HEK293 (cell line): ENCODE results near the gene POLR1G.
A peak's percentile ranks its signal among the peaks of the same experiment; 100 is the strongest.

Experiments
- CTCF ChIA-PET: fragments of 350-600 bp; formaldehyde crosslinking; extraction: SDS; loops from one replicate; lab custom pipeline; 2021; ENCODE audit warnings: antibody characterized with exemption; lab: Yijun Ruan, JAX
- POLR2A ChIA-PET: fragments of 300-600 bp; formaldehyde crosslinking; extraction: SDS; loops from one replicate; lab custom pipeline; 2020; ENCODE audit warnings: antibody characterized with exemption, inconsistent platforms; lab: Yijun Ruan, JAX
- H3K27ac ChIP-seq: fragments of 200-500 bp; sonication (Bioruptor generic); 2 replicates; pipeline ENCODE4 v1.5.1; 2014; ENCODE audit warnings: low read depth, low read length, control low read depth, inconsistent platforms; ENCODE audit errors: extremely low read depth
- H3K36me3 ChIP-seq, 2 experiments: fragments of 200-500 bp in 1 of 2; sonication (Bioruptor generic) in 1 of 2; 1 replicate in 1 of 2; 2 replicates in 1 of 2; pipeline ENCODE4 v1.5.1; 2014 to 2017; ENCODE audit warnings: inconsistent platforms in 2 of 2, low read length in 2 of 2; ENCODE audit not compliant: control insufficient read depth in 2 of 2, insufficient read depth in 1 of 2
- H3K4me1 ChIP-seq: fragments of 200-500 bp; sonication (Bioruptor generic); 2 replicates; pipeline ENCODE4 v1.5.1; 2014; ENCODE audit warnings: mild to moderate bottlenecking, low read length, inconsistent platforms; ENCODE audit not compliant: control insufficient read depth, insufficient read depth
- H3K4me3 ChIP-seq: 2 replicates; pipeline ENCODE4 v1.5.1; 2011; ENCODE audit warnings: low read depth, mild to moderate bottlenecking, control low read depth, low read length, moderate library complexity
- H3K9me3 ChIP-seq: fragments of 200-500 bp; sonication (Bioruptor generic); 2 replicates; pipeline ENCODE4 v1.5.1; 2014; ENCODE audit warnings: low read depth, low read length, inconsistent platforms; ENCODE audit not compliant: control insufficient read depth, insufficient read depth
- AEBP2 ChIP-seq: fragments of 450-650 bp; formaldehyde crosslinking; IDR thresholded peaks from 2 replicates; pipeline ENCODE4 v1.5.1; 2016; ENCODE audit warnings: missing biosample characterization, missing genetic modification characterization, borderline replicate concordance
- ATF2 ChIP-seq: fragments of 450-650 bp; formaldehyde crosslinking; IDR thresholded peaks from 2 replicates; pipeline ENCODE4 v1.5.1; 2016; ENCODE audit warnings: missing biosample characterization, missing genetic modification characterization, low read depth
- BCL11A ChIP-seq: fragments of 450-650 bp; formaldehyde crosslinking; IDR thresholded peaks from 2 replicates; pipeline ENCODE4 v1.5.1; 2016; ENCODE audit warnings: low read depth, missing biosample characterization, missing genetic modification characterization
- BCL6B ChIP-seq: fragments of 450-650 bp; formaldehyde crosslinking; IDR thresholded peaks from 2 replicates; pipeline ENCODE4 v1.5.1; 2017; ENCODE audit warnings: missing biosample characterization, missing genetic modification characterization
- EGR2 ChIP-seq: fragments of 450-650 bp; formaldehyde crosslinking; IDR thresholded peaks from 2 replicates; pipeline ENCODE4 v1.5.1; 2016; ENCODE audit warnings: low read depth, missing biosample characterization, missing genetic modification characterization
- KLF16 ChIP-seq: fragments of 450-650 bp; formaldehyde crosslinking; IDR thresholded peaks from 2 replicates; pipeline ENCODE4 v1.5.1; 2017; ENCODE audit warnings: missing biosample characterization, missing genetic modification characterization
- MYNN ChIP-seq: fragments of 450-650 bp; formaldehyde crosslinking; IDR thresholded peaks from 2 replicates; pipeline ENCODE4 v1.5.1; 2016; ENCODE audit warnings: missing biosample characterization, missing genetic modification characterization, borderline replicate concordance
- OVOL3 ChIP-seq: fragments of 450-650 bp; formaldehyde crosslinking; IDR thresholded peaks from 2 replicates; pipeline ENCODE4 v1.5.1; 2016; ENCODE audit warnings: missing biosample characterization, missing genetic modification characterization
- RBAK ChIP-seq: fragments of 450-650 bp; formaldehyde crosslinking; IDR thresholded peaks from 2 replicates; pipeline ENCODE4 v1.5.1; 2016; ENCODE audit warnings: missing biosample characterization, missing genetic modification characterization
- REPIN1 ChIP-seq: fragments of 450-650 bp; formaldehyde crosslinking; IDR thresholded peaks from 2 replicates; pipeline ENCODE4 v1.5.1; 2017; ENCODE audit warnings: missing biosample characterization, missing genetic modification characterization, low read depth
- SP3 ChIP-seq: fragments of 450-650 bp; formaldehyde crosslinking; IDR thresholded peaks from 2 replicates; pipeline ENCODE4 v1.5.1; 2016; ENCODE audit warnings: missing biosample characterization, missing genetic modification characterization
- TRIM28 ChIP-seq: IDR thresholded peaks from 2 replicates; pipeline ENCODE4 v1.6.1; 2011; ENCODE audit warnings: low read length, control low read depth, borderline replicate concordance
- ZBTB17 ChIP-seq: fragments of 450-650 bp; formaldehyde crosslinking; IDR thresholded peaks from 2 replicates; pipeline ENCODE4 v1.5.1; 2016; ENCODE audit warnings: missing biosample characterization, missing genetic modification characterization
- ZFHX2 ChIP-seq: fragments of 450-650 bp; formaldehyde crosslinking; conservative IDR thresholded peaks from 2 replicates; pipeline ENCODE4 v1.5.1; 2016; ENCODE audit warnings: missing biosample characterization, missing genetic modification characterization
- ZFP3 ChIP-seq: fragments of 450-650 bp; formaldehyde crosslinking; IDR thresholded peaks from 2 replicates; pipeline ENCODE4 v1.5.1; 2016; ENCODE audit warnings: low read depth, missing biosample characterization, missing genetic modification characterization
- ZNF114 ChIP-seq: fragments of 450-650 bp; formaldehyde crosslinking; IDR thresholded peaks from 2 replicates; pipeline ENCODE4 v1.5.0; 2017; ENCODE audit warnings: missing biosample characterization, missing genetic modification characterization
- ZNF223 ChIP-seq: fragments of 450-650 bp; formaldehyde crosslinking; IDR thresholded peaks from 2 replicates; pipeline ENCODE4 v1.5.1; 2016; ENCODE audit warnings: missing biosample characterization, missing genetic modification characterization
- ZNF311 ChIP-seq: fragments of 450-650 bp; formaldehyde crosslinking; IDR thresholded peaks from 2 replicates; pipeline ENCODE4 v1.5.1; 2017; ENCODE audit warnings: missing biosample characterization, missing genetic modification characterization, borderline replicate concordance
- ZNF354C ChIP-seq: fragments of 450-650 bp; formaldehyde crosslinking; IDR thresholded peaks from 2 replicates; pipeline ENCODE4 v1.5.1; 2016; ENCODE audit warnings: missing biosample characterization, missing genetic modification characterization, low read depth, borderline replicate concordance
- ZNF37A ChIP-seq: fragments of 450-650 bp; IDR thresholded peaks from 2 replicates; pipeline ENCODE4 v1.5.1; 2018; ENCODE audit warnings: missing biosample characterization, missing genetic modification characterization
- ZNF404 ChIP-seq: fragments of 450-650 bp; formaldehyde crosslinking; IDR thresholded peaks from 2 replicates; pipeline ENCODE4 v1.5.1; 2017; ENCODE audit warnings: missing biosample characterization, missing genetic modification characterization
- ZNF423 ChIP-seq: fragments of 450-650 bp; formaldehyde crosslinking; IDR thresholded peaks from 2 replicates; pipeline ENCODE4 v1.5.1; 2016; ENCODE audit warnings: missing biosample characterization, missing genetic modification characterization
- ZNF596 ChIP-seq: fragments of 450-650 bp; IDR thresholded peaks from 2 replicates; pipeline ENCODE4 v1.5.0; 2018; ENCODE audit warnings: missing biosample characterization, mild to moderate bottlenecking, missing genetic modification characterization, moderate library complexity
- ZNF600 ChIP-seq: fragments of 450-650 bp; formaldehyde crosslinking; IDR thresholded peaks from 2 replicates; pipeline ENCODE4 v1.5.1; 2016; ENCODE audit warnings: missing biosample characterization, missing genetic modification characterization
- ZNF621 ChIP-seq: fragments of 450-650 bp; formaldehyde crosslinking; IDR thresholded peaks from 2 replicates; pipeline ENCODE4 v1.5.1; 2017; ENCODE audit warnings: missing biosample characterization, missing genetic modification characterization
- ZNF623 ChIP-seq: fragments of 450-650 bp; formaldehyde crosslinking; IDR thresholded peaks from 2 replicates; pipeline ENCODE4 v1.5.1; 2016; ENCODE audit warnings: missing biosample characterization, missing genetic modification characterization
- ZNF624 ChIP-seq: fragments of 450-650 bp; formaldehyde crosslinking; IDR thresholded peaks from 2 replicates; pipeline ENCODE4 v1.5.1; 2017; ENCODE audit warnings: missing biosample characterization, missing genetic modification characterization
- ZNF626 ChIP-seq: fragments of 450-650 bp; sonication (Bioruptor Pico); formaldehyde crosslinking; IDR thresholded peaks from 2 replicates; pipeline ENCODE4 v1.5.1; 2018; ENCODE audit warnings: missing biosample characterization, missing genetic modification characterization, inconsistent platforms
- ZNF629 ChIP-seq: fragments of 450-650 bp; formaldehyde crosslinking; IDR thresholded peaks from 2 replicates; pipeline ENCODE4 v1.5.1; 2017; ENCODE audit warnings: missing biosample characterization, missing genetic modification characterization
- ZNF76 ChIP-seq: fragments of 450-650 bp; formaldehyde crosslinking; IDR thresholded peaks from 2 replicates; pipeline ENCODE4; 2016; ENCODE audit warnings: low read depth, missing biosample characterization, missing genetic modification characterization, borderline replicate concordance
- ZNF843 ChIP-seq: fragments of 450-650 bp; formaldehyde crosslinking; IDR thresholded peaks from 2 replicates; pipeline ENCODE4 v1.5.1; 2016; ENCODE audit warnings: missing biosample characterization, missing genetic modification characterization
- TF ChIP-seq, protein P1 (sequence below): fragments of 450-650 bp; formaldehyde crosslinking; IDR thresholded peaks from 2 replicates; pipeline ENCODE4 v1.5.1; 2016; ENCODE audit warnings: missing biosample characterization, missing genetic modification characterization

The POLR1G gene

DNA sequence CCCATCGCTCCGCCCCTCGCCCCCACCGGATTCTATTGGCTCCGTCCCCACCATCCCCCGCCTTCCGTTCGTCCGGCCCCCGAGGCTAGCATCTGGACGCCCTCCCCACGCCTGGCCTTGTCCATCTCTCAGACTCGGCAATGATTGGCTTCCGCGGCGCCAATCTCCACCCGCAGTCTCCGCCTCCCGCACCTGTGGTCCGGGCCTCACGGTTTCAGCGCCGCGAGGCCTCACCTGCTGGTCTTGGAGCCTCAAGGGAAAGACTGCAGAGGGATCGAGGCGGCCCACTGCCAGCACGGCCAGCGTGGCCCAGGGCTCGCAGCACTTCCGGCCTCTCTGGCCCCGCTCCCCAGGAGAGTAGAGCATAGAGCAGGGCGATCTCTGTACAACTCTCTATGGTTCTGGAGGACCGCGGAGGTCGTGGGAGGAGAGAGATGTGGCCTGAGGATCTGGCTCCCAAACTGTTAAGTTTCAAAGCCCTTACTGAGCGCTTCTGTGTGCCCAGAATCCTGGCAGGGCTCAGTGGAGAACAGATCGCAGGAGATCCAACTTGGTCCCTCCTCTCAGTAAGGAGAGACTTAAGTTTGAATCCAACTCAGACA, 17.2 kb downstream of the POLR1G start, which contains the start of gene ERCC1 (continued):
- TF ChIP-seq BCL6B (tag by site-specific recombination) (no peak), ZFHX2 (tag by site-specific recombination) (peak; percentile 77), ZNF37A (tag by site-specific recombination) (no peak), ATF2 (no peak), ZNF423 (tag by site-specific recombination) (peak; percentile 35; the same call in 1 of the 2 replicates), ZNF624 (tag by site-specific recombination) (no peak), REPIN1 (tag by site-specific recombination) (no peak; the same call in 1 of the 2 replicates), ZNF114 (tag by site-specific recombination) (no peak), OVOL3 (tag by site-specific recombination) (no peak), EGR2 (tag by site-specific recombination) (peak; percentile 45), ZNF621 (tag by site-specific recombination) (no peak)

DNA sequence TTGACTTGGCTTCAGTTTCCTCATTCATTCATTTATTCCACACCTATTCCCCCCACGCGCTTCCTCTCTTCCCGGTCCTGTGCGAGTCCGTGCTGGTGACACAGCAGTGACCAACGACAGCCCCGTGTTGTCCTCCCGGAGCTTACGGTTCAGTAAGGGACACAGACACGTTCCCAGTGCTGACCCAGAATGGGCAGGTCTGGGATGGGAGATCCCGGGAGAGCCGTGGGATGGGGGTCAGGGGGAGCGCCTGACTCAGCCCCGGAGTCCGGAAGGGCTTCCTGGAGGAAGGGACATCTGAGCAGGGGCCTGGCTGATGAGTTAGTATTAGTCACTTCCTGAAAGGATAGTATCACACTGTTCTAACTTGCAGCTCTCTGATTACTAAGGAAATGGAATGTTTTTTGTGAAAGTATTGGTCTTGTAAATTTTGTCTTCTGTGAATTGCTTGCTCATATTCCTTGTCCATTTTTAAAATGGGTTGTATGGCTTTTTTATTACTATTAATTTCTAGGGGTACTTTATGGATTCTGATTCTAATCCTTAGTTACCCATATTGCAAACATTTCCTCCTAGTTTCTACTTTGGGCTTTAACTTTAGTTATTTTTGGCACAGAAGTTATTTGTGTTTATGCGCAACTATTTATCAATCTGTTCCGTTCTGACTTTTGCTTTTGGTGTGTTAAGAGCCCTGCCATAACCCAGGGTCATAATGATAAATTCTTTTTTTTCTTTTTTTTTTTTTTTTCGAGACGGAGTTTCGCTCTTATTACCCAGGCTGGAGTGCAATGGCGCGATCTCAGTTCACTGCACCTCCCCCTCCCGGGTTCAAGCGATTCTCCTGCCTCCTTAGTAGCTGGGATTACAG, 18.0 kb downstream of the POLR1G start:
- H3K4me1 ChIP-seq = peaks cover 10% of the 10 kb centered on the region
- ChIA-PET CTCF (interaction anchor here (0.6 to 2.1 kb wide), 8 partner anchors 15 to 66 kb away, joined by 3 to 15 read pairs (median 6); partner anchors contain the start of gene PPP1R13L), POLR2A (interaction anchor here (0.7 to 1.4 kb wide), 8 partner anchors 17 to 572 kb away, joined by 3 to 7 read pairs (median 4); partner anchors contain the start of genes FOSB and PPP1R13L)
- peak overlapping the region; percentile 50 for H3K4me3 ChIP-seq
- peaks cover 3 to 14% of the 10 kb centered on the region in 2 experiments; a peak in 2 of 3 replicates for H3K36me3 ChIP-seq
- H3K9me3 ChIP-seq = no peaks in the 10 kb centered on the region
- H3K27ac ChIP-seq = peak overlapping the region; percentile 88
- TF ChIP-seq, protein P1, sequence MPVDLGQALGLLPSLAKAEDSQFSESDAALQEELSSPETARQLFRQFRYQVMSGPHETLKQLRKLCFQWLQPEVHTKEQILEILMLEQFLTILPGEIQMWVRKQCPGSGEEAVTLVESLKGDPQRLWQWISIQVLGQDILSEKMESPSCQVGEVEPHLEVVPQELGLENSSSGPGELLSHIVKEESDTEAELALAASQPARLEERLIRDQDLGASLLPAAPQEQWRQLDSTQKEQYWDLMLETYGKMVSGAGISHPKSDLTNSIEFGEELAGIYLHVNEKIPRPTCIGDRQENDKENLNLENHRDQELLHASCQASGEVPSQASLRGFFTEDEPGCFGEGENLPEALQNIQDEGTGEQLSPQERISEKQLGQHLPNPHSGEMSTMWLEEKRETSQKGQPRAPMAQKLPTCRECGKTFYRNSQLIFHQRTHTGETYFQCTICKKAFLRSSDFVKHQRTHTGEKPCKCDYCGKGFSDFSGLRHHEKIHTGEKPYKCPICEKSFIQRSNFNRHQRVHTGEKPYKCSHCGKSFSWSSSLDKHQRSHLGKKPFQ (tag by site-specific recombination) = no peak
- TF ChIP-seq ZBTB17 (tag by site-specific recombination) (peak; percentile 2), ZNF76 (tag by site-specific recombination) (no peak), RBAK (tag by site-specific recombination) (no peak), ZNF404 (tag by site-specific recombination) (no peak), KLF16 (tag by site-specific recombination) (no peak), ZNF596 (tag by site-specific recombination) (no peak), ZNF354C (no peak), ZNF626 (no peak), ZNF623 (tag by site-specific recombination) (no peak), TRIM28 (no peak), ZNF629 (peak; percentile 47), ZNF600 (tag by site-specific recombination) (no peak), AEBP2 (tag by site-specific recombination) (no peak), ZNF311 (no peak), SP3 (tag by site-specific recombination) (no peak), BCL11A (tag by site-specific recombination) (peak; percentile 45; the same call in 1 of the 2 replicates), ZFP3 (tag by site-specific recombination) (no peak), ZNF843 (no peak; the same call in 1 of the 2 replicates), MYNN (tag by site-specific recombination) (no peak), ZNF223 (tag by site-specific recombination) (no peak)
